Spleen (tissue), 7 donors: Measurements from ENCODE around the gene ANO4.

Experiments used
- CTCF ChIP-seq, 11 experiments: fragments of 200-600 bp in 7 of 11; fragments of 450-650 bp in 4 of 11; sonication (generic) in 4 of 11; IDR thresholded peaks in 8 of 11; conservative IDR thresholded peaks in 3 of 11; 1 replicate in 7 of 11; 2 replicates in 4 of 11; pipeline versions ENCODE4 v1.4.0 to v1.8.0; 2016 to 2021; ENCODE audit warnings: antibody characterized with exemption in 11 of 11, inconsistent platforms in 4 of 11, mild to moderate bottlenecking in 1 of 11
- POLR2A ChIP-seq, 3 donors: fragments of 450-650 bp; IDR thresholded peaks; one replicate each; pipeline ENCODE4 v1.5.1; 2017; ENCODE audit warnings: antibody characterized with exemption in 3 of 3, mild to moderate bottlenecking in 1 of 3
- POLR2AphosphoS5 ChIP-seq, 3 donors: sonication (generic); formaldehyde crosslinking; IDR thresholded peaks; one replicate each; pipeline ENCODE4 v1.5.1; 2017; ENCODE audit warnings: antibody characterized with exemption in 3 of 3
- donor health status: DM: no; HTN: no; CAD: no; lungs with moderate emphysema.
- donor health status: DM: no; HTN: no; CAD: no.
- donor health status: DM: no; HTN: no; CAD: no.

- no peak for TF ChIP-seq POLR2A (IDR thresholded peaks at IDR 0.05)
- TF ChIP-seq POLR2AphosphoS5 (IDR thresholded peaks at IDR 0.05) = no peak
- TF ChIP-seq CTCF (IDR thresholded peaks at IDR 0.05 in 8 of 11, conservative IDR thresholded peaks at IDR 0.05 in 3 of 11) = no peak
These were observed 179.8 kb downstream of the ANO4 start for GRCh38 chr12:100974341-100974740.
